BLaER1 (cell line): ENCODE data around the gene PPIE.

ENCODE experiments used
- H3K27ac ChIP-seq: shearing (Covaris generic); formaldehyde crosslinking; 2 replicates; pipeline ENCODE4 v1.8.1; 2022
- H3K27me3 ChIP-seq: shearing (Covaris generic); formaldehyde crosslinking; 2 replicates; pipeline ENCODE4 v1.8.1; 2022
- H3K36me3 ChIP-seq: shearing (Covaris generic); formaldehyde crosslinking; 2 replicates; pipeline ENCODE4 v1.8.1; 2022
- H3K4me1 ChIP-seq: shearing (Covaris generic); formaldehyde crosslinking; 2 replicates; pipeline ENCODE4 v1.8.1; 2022
- H3K4me2 ChIP-seq: shearing (Covaris generic); formaldehyde crosslinking; 2 replicates; pipeline ENCODE4 v1.8.1; 2022
- H3K4me3 ChIP-seq: shearing (Covaris generic); formaldehyde crosslinking; 2 replicates; pipeline ENCODE4 v1.8.1; 2022
- H3K9ac ChIP-seq: shearing (Covaris generic); formaldehyde crosslinking; 2 replicates; pipeline ENCODE4 v1.8.1; 2022
- H3K9me3 ChIP-seq: shearing (Covaris generic); formaldehyde crosslinking; 2 replicates; pipeline ENCODE4 v1.8.1; 2022
- H4K20me1 ChIP-seq: shearing (Covaris generic); formaldehyde crosslinking; 2 replicates; pipeline ENCODE4 v1.8.1; 2022
- Cebpa-rat ChIP-seq: shearing (Covaris generic); IDR thresholded peaks from 2 replicates; pipeline ENCODE4 v1.8.1; 2022

Gene PPIE

GRCh38 chr1:39754906-39755504 is 16.3 kb downstream of the PPIE start:
- Histone ChIP-seq H3K9ac (no peak overlapping the region), H3K27ac (peak overlapping the region; percentile 89; the same call in 1 of the 2 replicates), H3K4me1 (peaks cover 42% of the 10 kb centered on the region), H3K9me3 (no peaks in the 10 kb centered on the region), H3K36me3 (peaks cover 93% of the 10 kb centered on the region), H4K20me1 (no peaks in the 10 kb centered on the region), H3K4me2 (peak overlapping the region; percentile 90), H3K27me3 (no peaks in the 10 kb centered on the region), H3K4me3 (no peak overlapping the region)
- no peak for TF ChIP-seq Cebpa-rat

DNA sequence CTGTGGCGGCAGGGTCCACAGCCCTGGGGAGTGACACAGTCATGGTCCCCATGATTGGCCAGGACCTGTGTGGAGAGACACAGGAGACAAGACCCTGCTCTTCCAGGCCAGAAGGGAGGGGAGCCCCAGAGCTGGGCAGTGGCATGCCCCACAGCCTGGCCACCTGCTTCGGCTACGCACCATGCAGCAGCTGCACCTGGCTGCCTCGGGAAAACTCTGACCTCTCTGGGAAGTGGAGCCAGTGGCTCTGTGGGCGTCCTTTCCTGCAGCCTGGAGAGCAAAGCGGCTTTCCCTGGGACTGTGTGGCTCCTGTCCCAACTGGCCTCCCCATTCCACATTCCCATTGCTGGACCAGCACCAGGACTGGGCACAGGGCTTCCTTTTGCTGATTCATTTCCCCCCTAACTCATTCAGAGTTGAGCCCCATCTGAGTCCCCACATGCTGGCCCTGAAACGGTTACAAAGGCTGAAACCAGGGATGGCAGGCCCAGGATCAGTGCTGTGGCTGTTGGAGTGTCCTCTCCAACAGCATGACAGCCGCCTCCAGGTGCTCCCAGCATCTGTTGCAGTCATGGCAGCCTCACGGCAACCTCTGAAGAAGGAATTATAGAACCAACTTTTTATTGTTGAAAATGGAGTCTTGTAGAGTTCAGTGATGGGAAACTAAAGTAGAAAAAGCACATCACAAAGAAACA is 17.4 kb downstream of the PPIE start:
- Histone ChIP-seq H4K20me1 (no peaks in the 10 kb centered on the region), H3K36me3 (peaks cover 85% of the 10 kb centered on the region), H3K4me3 (no peak overlapping the region), H3K9ac (no peak overlapping the region), H3K27me3 (no peaks in the 10 kb centered on the region), H3K9me3 (no peaks in the 10 kb centered on the region), H3K27ac (no peak overlapping the region), H3K4me1 (peaks cover 42% of the 10 kb centered on the region), H3K4me2 (no peak overlapping the region)
- no peak for TF ChIP-seq Cebpa-rat

GRCh38 chr1:39757501-39757900 is 18.8 kb downstream of the PPIE start:
- Histone ChIP-seq H3K4me3 (no peak overlapping the region), H3K27ac (no peak overlapping the region), H3K4me2 (no peak overlapping the region), H3K36me3 (peaks cover 71% of the 10 kb centered on the region), H3K9me3 (no peaks in the 10 kb centered on the region), H4K20me1 (no peaks in the 10 kb centered on the region), H3K27me3 (no peaks in the 10 kb centered on the region), H3K9ac (no peak overlapping the region), H3K4me1 (peaks cover 30% of the 10 kb centered on the region)
- no peak for TF ChIP-seq Cebpa-rat

GRCh38 chr1:39758556-39759435 is 20.1 kb downstream of the PPIE start:
- peaks cover 62% of the 10 kb centered on the region for H3K36me3 ChIP-seq
- peaks cover 18% of the 10 kb centered on the region for H3K4me1 ChIP-seq
- TF ChIP-seq Cebpa-rat, result no peak
- H3K9me3 ChIP-seq, result no peaks in the 10 kb centered on the region
- H3K4me3 ChIP-seq, result no peak overlapping the region
- no peaks in the 10 kb centered on the region for H3K27me3 ChIP-seq
- no peak overlapping the region for H3K27ac ChIP-seq
- H3K9ac ChIP-seq, result no peak overlapping the region
- no peaks in the 10 kb centered on the region for H4K20me1 ChIP-seq
- H3K4me2 ChIP-seq, result no peak overlapping the region

DNA sequence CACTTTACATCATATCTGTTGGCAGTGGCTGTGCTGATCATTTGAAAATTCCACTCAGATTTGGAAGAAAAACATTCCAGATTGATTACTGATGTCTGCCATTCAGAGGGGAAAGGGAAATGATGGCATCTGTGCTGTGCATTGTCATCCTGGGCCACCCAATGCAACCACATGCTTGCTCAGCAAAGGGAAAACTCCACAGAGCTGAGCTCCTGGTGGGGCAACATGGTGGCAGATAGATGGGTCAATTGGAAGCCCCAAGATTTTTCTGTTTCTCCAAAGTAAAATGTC is 20.7 kb downstream of the PPIE start:
- no peak overlapping the region for H3K4me2 ChIP-seq
- H3K4me1 ChIP-seq, result peaks cover 12% of the 10 kb centered on the region

DNA sequence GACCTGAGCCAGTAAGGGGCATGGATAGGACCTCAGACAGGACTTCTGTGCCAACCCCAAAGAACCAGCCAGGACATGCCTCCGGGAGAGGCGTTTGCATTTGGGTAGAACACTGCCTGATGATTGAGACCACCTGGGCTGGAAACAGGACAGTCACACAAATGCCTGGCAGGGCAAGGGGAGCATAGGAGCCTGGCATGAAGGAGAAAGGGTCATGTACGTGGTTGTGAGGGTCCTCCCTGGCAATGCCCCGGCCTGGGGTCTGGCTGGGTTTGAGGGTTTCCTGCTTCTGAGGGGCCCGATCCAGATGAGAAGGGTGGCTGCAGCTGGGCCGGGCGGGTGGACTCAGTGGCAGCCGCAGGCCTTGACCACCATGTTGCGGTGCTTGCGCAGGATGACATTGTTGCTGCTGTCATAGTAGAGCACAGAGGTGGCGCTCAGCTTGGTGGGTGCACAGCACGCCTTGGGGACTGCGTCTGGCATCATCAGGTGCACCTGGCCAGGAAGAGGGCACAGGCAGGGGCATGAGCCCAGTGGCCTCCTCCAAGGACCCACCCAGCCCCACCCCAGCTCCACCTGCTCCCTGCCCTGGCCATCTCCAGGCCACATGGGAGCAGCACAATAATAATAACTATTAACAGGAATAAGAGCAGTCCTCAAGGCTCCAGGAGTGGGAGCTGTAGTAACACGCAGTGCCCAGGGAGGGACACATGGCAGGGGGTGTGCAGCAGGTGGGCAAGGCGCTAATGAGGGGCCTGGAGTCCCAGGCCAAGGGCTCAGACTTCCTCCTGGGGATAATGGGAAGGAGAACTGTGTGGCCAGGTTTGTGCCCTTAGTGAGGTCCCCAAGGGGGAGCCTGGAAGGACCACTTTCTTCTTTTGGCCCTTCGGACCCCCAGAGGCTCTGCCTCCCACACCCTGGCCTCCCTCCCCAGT is 21.7 kb downstream of the PPIE start:
- H3K4me2 ChIP-seq, result no peak overlapping the region
- H4K20me1 ChIP-seq, result no peaks in the 10 kb centered on the region
- H3K27me3 ChIP-seq, result no peaks in the 10 kb centered on the region
- H3K4me3 ChIP-seq, result no peak overlapping the region
- H3K4me1 ChIP-seq, result peaks cover 2% of the 10 kb centered on the region; the same call in 1 of the 2 replicates
- no peaks in the 10 kb centered on the region for H3K9me3 ChIP-seq
- peaks cover 49% of the 10 kb centered on the region for H3K36me3 ChIP-seq
- TF ChIP-seq Cebpa-rat, result no peak
- no peak overlapping the region for H3K27ac ChIP-seq
- no peak overlapping the region for H3K9ac ChIP-seq

More for the DNA sequence above, 20.7 kb downstream of the PPIE start:
- peaks cover 59% of the 10 kb centered on the region for H3K36me3 ChIP-seq
- no peak overlapping the region for H3K9ac ChIP-seq
- no peak overlapping the region for H3K4me3 ChIP-seq
- H3K27ac ChIP-seq, result no peak overlapping the region
- H3K9me3 ChIP-seq, result no peaks in the 10 kb centered on the region
- TF ChIP-seq Cebpa-rat, result no peak
- no peaks in the 10 kb centered on the region for H3K27me3 ChIP-seq
- no peaks in the 10 kb centered on the region for H4K20me1 ChIP-seq

GRCh38 chr1:39761016-39761415 is 22.3 kb downstream of the PPIE start:
- Histone ChIP-seq H3K27ac (no peak overlapping the region), H4K20me1 (no peaks in the 10 kb centered on the region), H3K36me3 (peaks cover 42% of the 10 kb centered on the region), H3K4me1 (no peaks in the 10 kb centered on the region), H3K9ac (no peak overlapping the region), H3K4me2 (no peak overlapping the region), H3K27me3 (no peaks in the 10 kb centered on the region), H3K4me3 (no peak overlapping the region), H3K9me3 (no peaks in the 10 kb centered on the region)
- TF ChIP-seq Cebpa-rat, result no peak

DNA sequence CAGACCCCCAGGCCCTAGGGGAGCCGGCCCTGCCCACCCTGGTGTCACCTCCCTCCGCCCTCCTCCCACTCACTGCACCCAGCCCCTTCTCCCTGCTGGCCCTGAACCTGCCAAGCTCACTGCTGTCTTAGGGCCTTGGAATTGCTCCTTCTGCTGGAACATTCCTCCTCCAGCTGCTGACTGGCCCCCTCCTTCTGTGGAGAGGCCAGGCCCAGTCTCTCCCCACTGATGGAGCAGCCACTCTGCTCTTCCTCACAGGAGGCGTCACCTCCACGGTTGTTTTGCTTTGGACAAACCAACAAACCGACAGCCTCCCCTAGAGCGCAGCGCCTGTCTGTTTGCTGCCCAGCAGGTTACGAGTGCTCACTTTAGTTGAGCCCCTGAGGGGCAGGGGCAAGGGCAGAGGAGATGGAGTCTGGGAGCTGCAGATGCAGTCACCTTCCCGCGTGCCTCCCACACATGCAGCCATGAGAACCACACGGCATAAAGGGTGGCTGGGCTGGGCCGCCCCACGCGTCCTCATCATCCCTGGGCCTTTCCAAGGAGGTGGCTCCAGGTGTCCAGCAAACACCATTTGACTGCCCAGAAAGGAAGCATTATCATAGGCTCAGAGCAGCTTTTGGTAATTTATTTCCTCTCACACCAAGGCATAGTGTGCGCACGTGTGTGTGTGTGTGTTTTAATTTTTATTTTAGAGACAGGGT is 23.0 kb downstream of the PPIE start:
- Histone ChIP-seq H3K27me3 (no peaks in the 10 kb centered on the region), H3K27ac (no peak overlapping the region), H3K4me2 (no peak overlapping the region), H3K4me1 (no peaks in the 10 kb centered on the region), H3K9me3 (no peaks in the 10 kb centered on the region), H3K36me3 (peaks cover 36% of the 10 kb centered on the region), H3K9ac (no peak overlapping the region), H3K4me3 (no peak overlapping the region), H4K20me1 (no peaks in the 10 kb centered on the region)
- no peak for TF ChIP-seq Cebpa-rat
